Memory B cell (primary cell): Measurements from ENCODE around the gene MT1F.
A peak's percentile ranks its signal among the peaks of the same experiment; 100 is the strongest.

Source experiments
- ATAC-seq: fragments of 150-1000 bp; cut with Tn5 transposase; 2 replicates; pipeline ENCODE4 v1.10.0; 2021; ENCODE audit warnings: low read depth, mild to moderate bottlenecking, moderate library complexity
- DNase-seq, 2 donors: peaks; one replicate each; pipeline ENCODE4 v3.0.0; 2022; ENCODE audit warnings: low spot score in 2 of 2
- H3K27ac Mint-ChIP-seq: one replicate; pipeline ENCODE4 v1.8.0; 2022; ENCODE audit warnings: mild to moderate bottlenecking, moderate library complexity, mixed read lengths
- H3K27me3 Mint-ChIP-seq: one replicate; pipeline ENCODE4 v1.8.0; 2022; ENCODE audit warnings: mixed read lengths
- H3K36me3 Mint-ChIP-seq: one replicate; pipeline ENCODE4 v1.8.0; 2022; ENCODE audit warnings: mild to moderate bottlenecking, mixed read lengths
- H3K4me1 Mint-ChIP-seq: one replicate; pipeline ENCODE4 v1.8.0; 2022; ENCODE audit warnings: mixed read lengths
- H3K4me3 Mint-ChIP-seq: one replicate; pipeline ENCODE4 v1.8.0; 2022; ENCODE audit warnings: mild to moderate bottlenecking, moderate library complexity, mixed read lengths
- H3K9me3 Mint-ChIP-seq: one replicate; pipeline ENCODE4 v1.8.0; 2022; ENCODE audit warnings: mixed read lengths

Gene MT1F

GRCh38 chr16:56632156-56632847 is 25.5 kb upstream of the MT1F start, which contains the start of gene MT1M:
TSS of gene MT1M (plus strand) at chr16:56632659. CDS start at chr16:56632732, 73 bp downstream.
- Mint-ChIP-seq H3K9me3 (no peaks in the 10 kb centered on the region), H3K27ac (no peak within 1 kb of the TSS), H3K36me3 (no peaks in the 10 kb centered on the region), H3K4me3 (peak within 1 kb of the TSS; percentile 78), H3K4me1 (peaks cover 27% of the 10 kb centered on the region), H3K27me3 (peaks cover 27% of the 10 kb centered on the region)
- no peak for ATAC-seq
- DNase-seq, result no peak

- no peak for ATAC-seq
- Mint-ChIP-seq H3K4me1 (peaks cover 30% of the 10 kb centered on the region), H3K27ac (no peak overlapping the region), H3K4me3 (peak overlapping the region; percentile 59), H3K27me3 (peaks cover 30% of the 10 kb centered on the region), H3K9me3 (no peaks in the 10 kb centered on the region), H3K36me3 (no peaks in the 10 kb centered on the region)
- no peak for DNase-seq
These were observed 24.9 kb upstream of the MT1F start for GRCh38 chr16:56632848-56633365.

DNA sequence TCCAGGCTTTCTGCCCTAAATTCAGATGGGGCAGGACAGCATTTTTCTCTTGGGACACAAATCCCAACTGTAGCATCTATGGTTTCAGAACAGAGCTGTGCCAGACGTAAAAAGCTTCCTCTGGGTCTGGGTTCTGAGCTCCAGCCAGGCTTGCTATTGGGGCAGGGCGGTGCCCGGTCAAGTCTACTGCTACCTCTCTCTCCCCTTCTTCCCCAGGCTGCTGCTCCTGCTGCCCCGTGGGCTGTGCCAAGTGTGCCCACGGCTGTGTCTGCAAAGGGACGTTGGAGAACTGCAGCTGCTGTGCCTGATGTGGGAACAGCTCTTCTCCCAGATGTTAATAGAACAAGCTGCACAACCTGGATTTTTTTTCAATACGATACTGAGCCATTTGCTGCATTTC is 24.2 kb upstream of the MT1F start:
- Mint-ChIP-seq H3K4me1 (peaks cover 31% of the 10 kb centered on the region), H3K36me3 (no peaks in the 10 kb centered on the region), H3K4me3 (no peak overlapping the region), H3K27ac (no peak overlapping the region), H3K9me3 (no peaks in the 10 kb centered on the region), H3K27me3 (peaks cover 33% of the 10 kb centered on the region)
- ATAC-seq (no peak), DNase-seq (no peak)

- Mint-ChIP-seq H3K4me1 (peaks cover 28% of the 10 kb centered on the region), H3K36me3 (no peaks in the 10 kb centered on the region), H3K4me3 (peak overlapping the region; percentile 31), H3K9me3 (no peaks in the 10 kb centered on the region), H3K27me3 (peaks cover 35% of the 10 kb centered on the region), H3K27ac (no peak overlapping the region)
- no peak for DNase-seq
- ATAC-seq, result no peak
These were observed 22.9 kb upstream of the MT1F start for GRCh38 chr16:56634715-56635440.

GRCh38 chr16:56635441-56635967 is 22.3 kb upstream of the MT1F start:
- H3K9me3 Mint-ChIP-seq, result no peaks in the 10 kb centered on the region

DNA sequence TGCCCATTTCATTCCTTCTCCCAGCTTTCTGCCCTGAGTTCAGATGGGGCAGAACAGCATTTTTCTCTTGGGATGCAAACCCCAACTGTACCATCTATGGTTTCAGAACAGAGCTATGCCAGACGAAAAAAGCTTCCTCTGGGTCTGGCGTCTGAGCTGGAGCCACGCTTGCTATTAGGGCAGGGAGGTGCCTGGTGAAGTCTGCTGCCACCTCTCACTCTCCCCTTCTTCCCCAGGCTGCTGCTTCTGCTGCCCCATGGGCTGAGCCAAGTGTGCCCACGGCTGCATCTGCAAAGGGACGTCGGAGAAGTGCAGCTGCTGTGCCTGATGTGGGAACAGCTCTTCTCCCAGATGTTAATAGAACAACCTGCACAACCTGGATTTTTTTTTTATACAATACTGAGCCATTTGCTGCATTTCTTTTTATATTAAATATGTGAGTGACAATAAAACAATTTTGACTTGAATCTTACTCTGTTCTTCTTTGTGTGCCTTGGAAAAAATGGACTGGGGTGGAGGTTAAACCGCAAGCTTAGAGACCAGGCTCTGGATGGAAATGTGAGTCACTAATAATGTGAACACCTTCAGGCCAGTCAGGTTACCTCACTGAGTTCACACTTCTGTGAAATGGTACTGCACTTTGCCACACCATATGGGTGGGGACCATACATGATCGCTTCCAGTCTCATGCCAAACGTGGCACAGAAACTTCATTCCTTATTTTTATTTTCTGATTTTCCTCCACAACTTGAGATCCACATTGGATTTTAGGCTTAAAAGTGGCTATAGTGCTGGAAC is 20.9 kb upstream of the MT1F start:
- no peaks in the 10 kb centered on the region for H3K9me3 Mint-ChIP-seq
- no peaks in the 10 kb centered on the region for H3K36me3 Mint-ChIP-seq
- DNase-seq, result no peak
- no peak overlapping the region for H3K27ac Mint-ChIP-seq
- no peak overlapping the region for H3K4me3 Mint-ChIP-seq
- H3K4me1 Mint-ChIP-seq, result peaks cover 18% of the 10 kb centered on the region
- peaks cover 33% of the 10 kb centered on the region for H3K27me3 Mint-ChIP-seq
- ATAC-seq, result no peak

More at GRCh38 chr16:56635441-56635967, 22.3 kb upstream of the MT1F start:
- ATAC-seq, result no peak
- peak overlapping the region; percentile 31 for H3K4me3 Mint-ChIP-seq
- H3K27me3 Mint-ChIP-seq, result peaks cover 35% of the 10 kb centered on the region
- no peak overlapping the region for H3K27ac Mint-ChIP-seq
- no peak for DNase-seq
- peaks cover 22% of the 10 kb centered on the region for H3K4me1 Mint-ChIP-seq
- H3K36me3 Mint-ChIP-seq, result no peaks in the 10 kb centered on the region

DNA sequence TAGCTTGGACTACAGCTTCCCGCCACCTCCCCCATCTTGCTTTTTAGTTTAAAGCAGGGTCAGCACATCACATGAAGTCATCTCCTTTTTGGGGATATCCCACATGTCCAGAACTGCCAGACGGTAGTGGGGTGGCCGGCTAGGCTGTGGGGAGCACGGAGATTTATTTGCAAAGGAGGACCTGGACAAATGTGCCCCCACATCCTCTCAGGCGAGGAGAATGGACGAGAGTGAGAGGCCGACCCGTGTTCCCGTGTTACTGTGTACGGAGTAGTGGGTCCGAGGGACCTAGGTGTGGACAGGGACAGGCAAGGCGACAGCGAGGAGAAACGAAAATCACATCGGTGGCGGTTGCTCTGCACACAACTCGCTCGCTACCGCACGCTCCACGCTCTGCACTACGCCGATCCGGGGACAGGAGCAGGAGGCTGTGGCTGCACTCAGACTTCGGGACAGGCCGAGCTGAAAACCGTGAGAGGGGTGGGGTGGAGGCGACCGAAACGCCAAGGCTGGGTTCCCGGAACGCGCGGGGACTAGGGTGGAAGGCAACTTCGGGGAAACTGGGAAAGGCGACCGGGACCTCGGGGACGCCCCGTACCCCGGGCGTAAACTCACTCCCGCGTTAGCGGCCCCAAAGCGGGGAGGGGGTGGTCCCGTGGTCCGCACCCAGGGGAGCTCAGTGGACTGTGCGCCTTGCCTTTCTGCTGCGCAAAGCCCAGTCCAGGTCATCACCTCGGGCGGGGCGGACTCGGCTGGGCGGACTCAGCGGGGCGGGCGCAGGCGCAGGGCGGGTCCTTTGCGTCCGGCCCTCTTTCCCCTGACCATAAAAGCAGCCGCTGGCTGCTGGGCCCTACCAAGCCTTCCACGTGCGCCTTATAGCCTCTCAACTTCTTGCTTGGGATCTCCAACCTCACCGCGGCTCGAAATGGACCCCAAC is 19.7 kb upstream of the MT1F start, which contains the start of gene MT1A:
Gene MT1A (plus strand): TSS at position 853 of the 937 bp plus-strand sequence. CDS start 73 bp downstream, at position 926.
- DNase-seq (no peak), ATAC-seq (peak; percentile 31)
- no peak within 1 kb of the TSS for H3K27ac Mint-ChIP-seq
- no peaks in the 10 kb centered on the region for H3K9me3 Mint-ChIP-seq
- peak within 1 kb of the TSS; percentile 43 for H3K4me3 Mint-ChIP-seq
- peaks cover 30% of the 10 kb centered on the region for H3K27me3 Mint-ChIP-seq
- no peaks in the 10 kb centered on the region for H3K36me3 Mint-ChIP-seq
- peaks cover 20% of the 10 kb centered on the region for H3K4me1 Mint-ChIP-seq

DNA sequence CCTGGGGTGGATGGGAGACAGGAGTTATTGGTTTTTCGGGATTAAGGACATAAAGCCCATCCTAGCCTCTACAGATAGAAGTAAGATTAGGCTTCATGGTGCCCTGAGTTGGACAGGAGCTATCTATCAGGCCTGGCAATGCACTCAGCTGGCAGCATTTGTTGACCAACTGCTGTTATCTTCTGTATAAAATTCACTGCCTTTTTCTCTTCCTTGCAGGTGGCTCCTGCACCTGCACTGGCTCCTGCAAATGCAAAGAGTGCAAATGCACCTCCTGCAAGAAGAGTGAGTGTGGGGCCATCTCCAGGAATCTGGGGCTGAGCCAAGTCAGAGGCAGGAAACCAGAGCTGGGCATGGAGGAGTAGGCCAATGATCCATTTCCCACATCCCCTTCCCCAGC is 18.7 kb upstream of the MT1F start:
- no peaks in the 10 kb centered on the region for H3K36me3 Mint-ChIP-seq
- H3K9me3 Mint-ChIP-seq, result no peaks in the 10 kb centered on the region
- peaks cover 29% of the 10 kb centered on the region for H3K27me3 Mint-ChIP-seq
- H3K4me1 Mint-ChIP-seq, result peaks cover 27% of the 10 kb centered on the region
- H3K27ac Mint-ChIP-seq, result no peak overlapping the region
- no peak for ATAC-seq
- DNase-seq, result no peak
- no peak overlapping the region for H3K4me3 Mint-ChIP-seq

DNA sequence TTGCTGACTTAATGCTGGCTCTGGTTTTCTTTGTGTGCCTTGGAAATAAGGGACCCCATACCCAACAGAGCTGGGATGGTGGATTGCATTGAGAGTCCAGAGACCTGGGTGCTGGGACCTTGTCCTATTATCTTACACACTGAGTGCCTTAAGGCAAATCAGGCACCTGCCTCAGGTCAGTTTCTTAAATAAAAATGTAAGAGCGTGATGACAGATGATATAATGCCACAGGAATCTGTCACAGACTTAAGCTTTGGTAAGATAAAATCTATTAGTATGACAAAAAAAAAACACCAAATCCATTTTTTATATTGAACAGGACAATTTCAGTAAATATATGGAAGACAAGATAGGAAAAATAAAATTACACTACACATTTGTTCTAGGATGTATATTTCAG is 17.7 kb upstream of the MT1F start:
- Mint-ChIP-seq H3K36me3 (no peaks in the 10 kb centered on the region), H3K4me1 (peaks cover 25% of the 10 kb centered on the region)
- DNase-seq, result no peak

GRCh38 chr16:56641166-56641565 is 16.6 kb upstream of the MT1F start:
- DNase-seq (no peak), ATAC-seq (no peak)
- H3K4me3 Mint-ChIP-seq, result no peak overlapping the region
- no peaks in the 10 kb centered on the region for H3K9me3 Mint-ChIP-seq
- peaks cover 20% of the 10 kb centered on the region for H3K4me1 Mint-ChIP-seq
- H3K27ac Mint-ChIP-seq, result no peak overlapping the region
- H3K27me3 Mint-ChIP-seq, result peaks cover 19% of the 10 kb centered on the region
- H3K36me3 Mint-ChIP-seq, result no peaks in the 10 kb centered on the region

More for the DNA sequence above, 17.7 kb upstream of the MT1F start:
- ATAC-seq, result no peak
- no peak overlapping the region for H3K27ac Mint-ChIP-seq
- H3K9me3 Mint-ChIP-seq, result no peaks in the 10 kb centered on the region
- no peak overlapping the region for H3K4me3 Mint-ChIP-seq
- H3K27me3 Mint-ChIP-seq, result peaks cover 22% of the 10 kb centered on the region

DNA sequence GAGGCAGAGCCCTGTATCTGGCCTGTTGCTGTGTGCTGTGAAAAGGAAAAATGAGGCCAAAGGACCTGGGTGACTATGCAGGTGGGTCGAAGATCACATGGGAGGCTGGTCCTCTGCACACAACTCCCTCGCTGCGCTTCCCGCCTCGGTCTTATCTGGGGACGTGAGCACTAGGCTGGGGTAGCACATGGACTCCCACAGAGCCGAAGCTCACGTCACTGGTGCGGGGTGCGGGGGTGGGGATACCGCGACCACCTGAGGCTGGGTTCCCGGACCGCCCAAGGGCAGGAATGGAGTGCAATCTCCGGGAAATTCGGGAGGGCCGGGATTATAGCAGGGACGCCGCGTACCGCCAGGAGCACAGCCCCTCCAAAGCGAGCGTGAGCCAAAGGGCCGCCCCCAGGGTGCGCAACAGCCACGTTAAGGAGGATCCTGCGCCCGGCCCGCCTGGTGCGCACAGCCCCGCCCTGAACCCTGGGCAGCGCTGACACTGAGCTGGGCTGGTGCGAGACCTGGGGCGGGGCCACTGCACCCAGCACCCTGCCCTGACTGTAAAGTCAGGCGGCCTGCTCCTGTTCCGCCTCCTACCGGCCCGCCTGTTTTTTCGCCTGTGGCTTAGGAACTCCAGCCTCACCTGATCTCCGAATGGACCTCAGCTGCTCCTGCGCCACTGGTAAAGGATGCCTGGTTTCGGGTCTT is 14.5 kb upstream of the MT1F start:
- no peaks in the 10 kb centered on the region for H3K36me3 Mint-ChIP-seq
- no peaks in the 10 kb centered on the region for H3K9me3 Mint-ChIP-seq
- H3K27ac Mint-ChIP-seq, result no peak overlapping the region
- peaks cover 17% of the 10 kb centered on the region for H3K4me1 Mint-ChIP-seq
- peak; percentile 95 for ATAC-seq
- DNase-seq, result no peak
- H3K4me3 Mint-ChIP-seq, result peak overlapping the region; percentile 80
- H3K27me3 Mint-ChIP-seq, result peaks cover 8% of the 10 kb centered on the region

DNA sequence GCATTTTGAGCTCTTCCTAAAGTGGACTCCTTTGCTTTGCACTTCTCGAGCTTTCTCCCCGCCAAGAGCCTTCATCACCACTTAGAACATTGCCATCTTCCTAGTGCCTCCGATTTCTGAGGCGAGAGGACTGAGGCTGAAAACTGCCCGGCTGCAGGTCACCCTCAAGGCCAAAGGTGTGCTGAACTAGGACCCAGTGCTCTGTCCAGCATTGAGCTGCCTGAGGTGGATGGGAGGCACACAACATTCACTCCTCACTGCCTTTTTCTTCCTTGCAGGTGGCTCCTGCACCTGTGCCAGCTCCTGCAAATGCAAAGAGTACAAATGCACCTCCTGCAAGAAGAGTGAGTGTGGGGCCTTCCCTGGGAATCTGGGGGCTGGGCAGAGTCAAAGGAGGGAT is 13.9 kb upstream of the MT1F start:
- peaks cover 17% of the 10 kb centered on the region for H3K4me1 Mint-ChIP-seq
- no peaks in the 10 kb centered on the region for H3K9me3 Mint-ChIP-seq
- peaks cover 6% of the 10 kb centered on the region for H3K27me3 Mint-ChIP-seq
- DNase-seq, result no peak
- H3K36me3 Mint-ChIP-seq, result no peaks in the 10 kb centered on the region
- ATAC-seq, result no peak
- no peak overlapping the region for H3K27ac Mint-ChIP-seq
- peak overlapping the region; percentile 80 for H3K4me3 Mint-ChIP-seq
